NCI-H446 (cell line): ENCODE results near the gene RPP40.

Experiments used
- DNase-seq, 2 experiments: peaks; one replicate each; lab custom pipeline; 2025; lab: John Stamatoyannopoulos, UW

RPP40 gene

DNA sequence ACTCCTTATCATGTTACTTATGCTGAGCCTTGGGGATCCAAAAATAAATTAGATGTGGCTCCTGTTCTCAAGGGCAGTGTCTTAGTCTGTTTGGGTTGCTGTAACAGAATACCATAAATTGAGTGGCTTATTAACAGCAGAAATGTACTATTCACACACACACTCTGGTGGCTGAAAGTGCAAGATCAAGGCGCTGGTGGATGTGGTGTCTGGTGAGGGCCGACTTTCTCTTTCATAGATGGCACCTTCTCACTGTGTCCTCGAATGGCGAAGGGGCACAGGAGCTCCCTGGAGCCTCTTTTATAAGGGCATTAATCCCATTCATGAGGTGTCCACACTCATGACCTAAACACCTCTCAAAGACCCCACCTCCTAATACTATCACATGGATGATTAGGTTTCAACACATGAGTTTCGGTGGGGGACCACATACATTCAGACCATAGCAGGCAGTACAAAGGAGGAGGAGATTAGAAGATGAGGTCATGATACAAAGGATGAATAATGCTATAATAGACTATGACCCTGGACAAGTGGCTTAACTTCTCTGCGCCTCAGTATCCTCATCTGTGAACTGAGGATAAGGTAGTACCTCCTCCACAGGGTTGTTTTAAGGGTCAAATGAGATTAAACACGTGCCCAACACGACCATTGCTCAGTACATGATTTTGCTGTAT, 34.1 kb downstream of the RPP40 start:
- no peak for DNase-seq

DNA sequence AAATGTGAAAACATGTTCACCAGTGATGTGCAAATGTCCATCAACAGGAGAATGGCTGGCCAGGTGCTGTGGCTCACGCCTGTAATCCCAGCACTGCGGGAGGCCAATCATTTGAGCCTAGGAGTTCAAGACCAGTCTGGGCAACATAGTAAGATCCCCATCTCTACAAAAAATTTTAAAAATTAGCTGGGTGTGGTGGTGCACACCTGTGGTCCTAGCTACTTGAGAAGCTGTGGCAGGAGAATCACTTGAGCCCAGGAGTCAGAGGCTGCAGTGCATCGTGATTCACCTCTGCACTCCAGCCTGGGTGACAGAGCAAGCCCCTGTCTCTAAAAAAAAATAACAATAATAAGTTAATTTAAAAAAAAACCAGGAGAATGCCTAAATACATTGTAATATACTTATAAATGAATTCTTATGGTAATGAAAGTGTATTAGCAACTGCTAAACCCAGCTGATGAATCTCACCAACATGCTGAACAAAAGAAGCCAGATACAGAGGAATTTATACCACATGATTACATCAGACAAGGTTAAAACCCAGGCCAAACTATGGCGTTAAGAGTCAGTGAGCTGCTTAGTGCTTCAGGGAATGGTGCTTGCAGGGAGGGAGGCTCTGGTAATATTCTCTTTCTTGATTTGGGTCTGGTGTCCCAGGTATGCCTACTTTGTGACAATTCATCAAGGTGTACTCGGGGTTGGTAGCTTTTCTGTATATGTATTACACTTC, 36.4 kb downstream of the RPP40 start:
- no peak for DNase-seq

DNA sequence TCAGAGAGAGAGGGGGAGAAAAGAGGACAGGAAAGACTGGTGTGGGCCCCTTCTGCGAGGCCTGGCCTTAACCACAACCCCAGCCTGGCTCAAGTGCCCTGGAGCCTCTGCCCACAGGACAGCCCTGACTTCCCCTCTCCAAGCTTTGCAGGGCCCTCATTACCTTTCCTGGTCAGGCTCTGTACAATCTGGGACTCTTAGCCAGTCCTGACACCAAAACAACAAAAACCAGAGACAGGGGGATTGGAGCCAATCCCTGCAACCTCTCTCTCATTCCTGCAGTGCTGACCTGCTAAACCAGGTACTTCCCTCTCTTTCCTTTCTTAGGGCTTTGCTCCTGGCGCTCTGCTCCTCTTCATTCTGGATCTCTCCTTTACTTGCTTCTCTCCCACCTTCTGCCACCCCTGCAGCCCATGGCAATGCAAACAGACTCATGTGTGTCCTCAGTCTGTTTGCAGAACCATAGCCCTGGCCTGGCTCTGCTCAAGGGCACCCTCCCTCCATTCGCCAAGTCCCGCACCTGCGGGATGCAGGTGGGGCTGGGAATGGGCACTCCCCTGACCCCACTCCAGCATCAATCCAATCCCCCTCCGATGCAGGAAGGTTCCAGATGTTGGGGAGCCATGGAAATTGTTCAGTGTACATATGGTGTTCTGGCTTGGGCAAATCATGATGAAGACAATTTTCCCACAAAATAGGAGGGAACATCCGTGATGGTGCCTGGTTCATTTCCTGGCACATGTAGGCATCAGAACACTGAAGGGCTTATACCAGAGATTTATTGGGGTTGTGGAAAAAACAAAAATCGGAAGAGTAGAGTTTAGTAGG, 38.1 kb downstream of the RPP40 start:
- no peak for DNase-seq

DNA sequence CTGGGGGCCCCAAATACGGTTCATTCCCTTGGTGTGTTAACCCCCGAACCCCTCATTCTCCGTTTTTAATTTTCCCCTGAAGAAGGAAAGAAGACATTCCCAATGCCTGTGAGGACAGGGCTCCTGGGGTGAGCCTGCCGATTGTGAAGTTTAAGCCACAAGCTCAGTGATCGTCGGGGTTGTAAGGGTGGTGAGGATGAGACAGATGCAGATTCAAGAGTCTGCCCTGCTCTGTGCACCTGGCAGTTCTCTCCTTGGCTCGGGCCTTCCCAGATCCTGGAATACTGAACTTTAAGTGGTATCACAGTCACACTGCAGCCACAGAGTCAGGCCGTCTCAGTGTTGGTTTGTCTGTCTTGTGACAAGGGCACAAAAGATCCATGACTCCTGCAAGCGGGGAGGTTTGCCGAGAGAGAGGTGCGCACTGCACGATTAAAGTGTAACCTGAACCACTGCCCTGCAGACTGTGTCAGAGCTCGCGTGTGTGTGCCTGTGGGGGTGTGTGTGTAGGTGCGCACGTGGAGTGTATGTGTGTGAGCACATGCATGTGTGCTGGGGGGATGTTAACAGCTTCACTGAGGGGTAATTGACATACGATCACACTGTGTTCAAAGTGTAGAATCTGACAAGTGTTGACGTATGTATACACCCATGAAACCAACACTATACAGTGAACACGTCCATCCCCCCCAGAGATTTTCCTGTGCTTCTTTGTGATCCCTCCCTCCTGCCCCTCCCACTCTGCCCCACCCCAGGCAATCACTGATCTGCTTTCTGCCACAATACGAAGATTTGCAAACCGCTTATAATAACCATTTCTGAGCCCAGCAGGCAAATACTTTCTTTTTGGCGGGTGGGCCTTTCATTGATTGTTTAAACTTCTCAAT, 38.9 kb downstream of the RPP40 start:
- no peak for DNase-seq

DNA sequence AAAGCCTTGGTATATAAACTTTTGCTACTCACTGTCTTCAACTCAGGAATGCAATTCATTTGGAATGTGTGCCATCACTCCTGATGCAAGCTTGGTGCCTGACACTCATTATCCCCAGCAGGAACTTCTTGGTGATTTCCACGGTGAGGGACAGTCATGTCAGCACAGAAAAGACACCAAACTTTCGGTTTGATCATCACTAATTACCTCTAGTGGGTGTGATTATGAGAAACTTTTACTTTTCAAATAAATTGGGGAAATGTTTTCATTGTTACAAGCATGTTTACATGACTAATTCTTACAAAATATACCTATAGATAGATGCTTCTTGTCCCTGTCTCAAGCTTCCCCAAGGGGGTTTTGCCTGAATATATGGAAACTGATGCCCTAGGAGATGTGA, 40.9 kb downstream of the RPP40 start:
- DNase-seq = no peak

DNA sequence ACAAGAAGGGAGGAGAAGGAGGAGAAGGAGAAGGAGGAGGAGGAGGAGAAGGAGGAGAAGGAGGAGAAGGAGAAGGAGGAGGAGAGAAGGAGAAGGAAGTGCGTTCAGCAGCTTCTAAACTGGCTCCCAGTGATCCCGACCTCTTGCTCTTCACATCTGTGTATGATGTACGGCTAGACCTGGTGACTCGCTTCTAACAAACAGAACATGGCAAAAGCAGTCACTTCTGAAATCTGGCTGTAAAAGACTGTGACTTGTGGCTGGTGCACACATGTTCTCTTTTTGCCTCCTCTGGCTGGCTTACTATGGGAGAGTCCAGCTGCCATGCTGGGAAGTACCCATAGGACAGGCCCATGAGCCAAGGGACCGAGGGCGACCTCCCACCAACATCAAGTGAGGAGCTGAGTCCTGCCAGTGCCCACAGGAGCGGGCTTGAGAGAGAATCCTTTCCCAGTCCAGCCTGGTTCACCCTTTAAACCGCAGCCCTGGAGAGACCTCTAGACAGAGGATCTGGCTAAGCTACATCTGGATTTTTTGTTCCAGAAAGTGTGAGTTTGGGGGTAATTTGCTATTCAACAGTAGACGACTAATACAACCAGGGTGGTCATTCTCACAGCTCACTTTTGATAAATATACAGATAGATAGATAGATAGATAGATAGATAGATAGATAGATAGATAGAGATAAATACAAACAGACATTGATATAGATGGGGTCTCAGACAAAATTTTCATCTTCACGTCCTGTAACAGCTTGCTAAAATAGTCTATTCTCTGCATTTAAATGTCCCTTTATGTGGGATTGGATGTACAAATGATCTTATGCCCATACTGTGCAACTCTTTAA, 42.3 kb downstream of the RPP40 start:
- no peak for DNase-seq

DNA sequence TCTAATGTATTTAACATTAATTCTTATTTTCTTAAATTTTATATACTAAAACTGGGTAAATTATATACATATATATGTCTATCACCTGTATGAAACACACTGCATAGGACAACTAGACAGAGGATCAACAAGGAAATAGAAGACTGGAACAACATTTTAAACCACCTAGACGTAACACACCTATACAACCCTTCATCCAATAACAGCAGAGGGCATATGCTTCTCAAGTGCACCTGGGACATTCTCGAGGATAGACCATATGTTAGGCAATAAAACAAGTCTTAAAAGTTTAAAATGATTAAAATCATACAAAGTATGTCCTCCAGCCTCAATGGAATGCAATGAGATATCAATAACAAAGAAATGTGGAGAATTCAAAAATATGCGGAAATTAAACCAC, 45.2 kb downstream of the RPP40 start:
- DNase-seq = no peak

DNA sequence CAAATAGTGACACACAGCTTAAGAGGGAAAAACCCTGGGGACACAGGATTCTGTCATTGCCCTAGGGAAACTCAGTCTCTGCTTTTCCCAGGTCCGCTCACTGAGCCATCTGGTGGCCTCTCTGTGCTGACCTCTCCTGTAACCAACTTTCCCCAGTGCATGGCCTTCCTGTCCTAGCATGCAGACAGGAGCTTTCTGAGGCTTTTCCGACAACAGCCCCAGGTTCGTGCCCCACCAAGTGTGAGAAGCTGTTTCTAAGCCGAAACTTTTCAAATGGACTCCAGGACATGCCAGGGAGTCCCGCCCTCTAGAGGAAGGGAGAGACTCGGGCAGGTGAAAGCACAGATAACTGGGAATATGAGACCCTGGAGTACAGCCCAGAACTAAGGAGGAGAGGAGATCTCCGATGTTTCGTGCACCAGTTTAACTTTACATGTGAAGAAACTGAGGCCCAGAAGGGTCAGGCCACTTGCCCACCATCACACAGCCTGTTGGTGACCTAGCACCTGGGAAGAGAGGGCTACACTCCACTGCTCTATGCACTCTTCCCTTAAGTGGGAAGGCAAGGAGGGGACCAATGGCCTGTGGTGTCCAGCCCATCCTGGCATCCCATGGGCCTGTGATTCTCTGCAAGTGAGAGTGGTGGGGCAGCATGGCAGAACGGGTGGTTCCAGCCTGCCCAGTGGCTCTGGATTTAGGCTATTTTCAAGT, 46.2 kb downstream of the RPP40 start:
- no peak for DNase-seq

DNA sequence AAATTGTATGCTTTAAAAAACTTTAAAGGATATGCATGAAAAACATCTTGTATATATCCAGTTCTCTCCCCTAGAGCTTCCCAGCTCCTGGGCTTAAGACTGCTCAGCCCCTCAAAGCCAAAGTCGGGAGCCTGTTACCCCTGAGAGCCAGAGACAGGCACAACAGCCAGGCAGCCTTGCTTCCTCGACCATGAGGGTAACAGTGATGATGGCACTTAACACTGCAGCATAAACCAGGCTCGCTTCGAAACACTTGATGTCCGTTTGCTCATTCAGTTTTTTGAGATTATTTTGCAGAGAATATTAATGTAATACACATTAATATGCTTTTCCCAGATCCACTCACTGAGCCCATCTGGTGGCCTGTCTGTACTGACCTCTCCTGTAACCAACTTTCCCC, 47.2 kb downstream of the RPP40 start:
- DNase-seq = no peak

DNA sequence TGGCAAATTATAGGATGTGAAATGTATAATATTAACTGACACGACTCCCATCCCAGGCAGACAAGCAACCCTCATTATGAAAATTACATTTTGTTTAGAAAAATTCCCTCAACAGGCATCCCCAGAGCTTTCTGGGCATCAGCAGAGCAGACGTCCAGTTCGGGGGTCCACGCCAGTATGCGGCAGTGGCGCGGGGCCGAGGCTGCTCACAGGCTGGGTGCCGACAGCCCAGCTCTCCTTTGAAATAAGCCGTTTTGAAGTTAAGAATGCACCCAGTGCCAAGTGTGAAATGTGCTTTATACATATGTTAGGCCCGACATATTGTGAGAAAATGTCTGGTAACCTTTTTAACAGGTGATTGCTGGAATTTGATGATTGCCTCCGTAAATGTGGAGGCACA, 50.4 kb downstream of the RPP40 start:
- DNase-seq = no peak

DNA sequence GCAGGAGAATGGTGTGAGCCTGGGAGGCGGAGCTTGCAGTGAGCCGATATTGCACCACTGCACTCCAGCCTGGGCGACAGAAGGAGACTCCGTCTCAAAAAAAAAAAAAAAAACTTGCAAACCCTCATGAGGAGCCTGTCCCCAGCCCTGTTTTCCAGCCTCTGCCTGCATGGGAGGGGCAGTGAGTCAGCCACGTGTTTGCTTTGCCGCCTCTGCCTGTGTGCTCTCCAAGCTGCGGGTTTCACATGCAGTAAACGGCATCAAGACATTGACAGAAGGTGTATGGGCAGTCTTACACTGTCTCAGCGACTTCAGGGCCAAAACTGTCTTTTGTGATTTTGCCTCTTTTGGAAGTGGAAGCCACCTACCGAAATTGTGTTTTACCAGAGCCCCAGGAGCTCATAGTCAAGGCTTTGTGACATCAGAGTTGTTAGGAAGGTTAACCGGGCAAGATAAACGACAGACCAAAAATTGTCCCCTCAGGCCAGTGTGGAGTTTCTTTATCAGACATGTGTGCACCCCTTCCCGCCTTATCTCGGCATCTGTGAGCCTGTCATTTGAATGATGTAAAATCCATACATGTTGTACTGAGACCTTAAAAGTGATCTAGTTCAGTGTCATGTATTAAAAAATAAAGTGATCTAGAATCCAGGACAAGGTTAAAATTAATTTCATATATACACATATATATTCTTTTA, 52.9 kb downstream of the RPP40 start:
- no peak for DNase-seq

DNA sequence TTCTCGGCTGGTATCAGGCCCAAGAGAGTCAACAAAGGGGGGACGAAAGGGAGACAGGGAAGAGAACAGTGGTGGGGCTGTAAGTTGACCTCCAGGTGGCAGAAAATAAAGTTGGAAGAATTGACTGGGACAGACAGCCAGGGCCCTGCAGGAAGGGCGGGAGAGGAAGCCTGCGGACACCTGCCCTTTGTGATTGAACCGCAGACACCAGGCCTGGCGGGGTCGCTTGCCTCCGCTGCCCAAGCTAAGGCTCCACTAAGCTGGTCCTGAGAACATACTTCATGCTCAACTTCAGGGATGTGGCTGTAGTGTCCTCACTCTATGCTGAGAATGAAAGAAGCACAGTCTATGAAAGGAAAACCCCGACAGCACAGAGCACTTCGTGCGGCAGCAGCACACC, 53.8 kb downstream of the RPP40 start:
- no peak for DNase-seq

DNA sequence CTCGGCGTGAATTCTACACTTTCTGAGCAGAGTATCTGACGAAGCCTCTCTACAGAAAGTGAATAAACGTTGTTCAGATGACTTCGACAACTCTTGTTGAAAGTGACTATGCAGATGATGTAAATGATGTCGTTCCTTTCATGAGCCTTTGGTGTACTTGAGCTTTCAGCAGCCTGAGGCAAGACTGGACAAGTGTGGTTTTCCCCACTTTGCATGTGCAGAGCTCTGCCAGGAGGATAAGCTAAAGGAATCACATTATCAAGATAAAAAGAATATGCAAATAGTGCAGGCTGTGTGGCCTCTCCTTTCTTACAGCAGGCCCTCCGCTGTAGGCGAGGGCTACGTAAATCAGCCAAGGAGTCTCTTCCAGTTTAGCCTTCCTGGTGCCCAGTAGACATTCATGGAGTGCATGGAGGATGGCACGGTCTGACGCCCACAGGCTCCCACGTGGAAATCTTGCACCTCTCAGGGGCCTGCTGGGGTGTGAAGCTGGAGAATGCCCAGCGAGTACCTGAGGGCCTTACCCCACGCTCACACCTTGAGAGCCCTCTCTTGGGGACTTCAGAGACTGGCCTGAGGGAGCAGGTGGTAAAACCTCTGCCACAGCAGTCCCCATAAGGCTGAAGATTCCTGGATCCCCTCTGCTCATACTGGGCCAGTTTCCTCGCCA, 54.9 kb downstream of the RPP40 start:
- no peak for DNase-seq

DNA sequence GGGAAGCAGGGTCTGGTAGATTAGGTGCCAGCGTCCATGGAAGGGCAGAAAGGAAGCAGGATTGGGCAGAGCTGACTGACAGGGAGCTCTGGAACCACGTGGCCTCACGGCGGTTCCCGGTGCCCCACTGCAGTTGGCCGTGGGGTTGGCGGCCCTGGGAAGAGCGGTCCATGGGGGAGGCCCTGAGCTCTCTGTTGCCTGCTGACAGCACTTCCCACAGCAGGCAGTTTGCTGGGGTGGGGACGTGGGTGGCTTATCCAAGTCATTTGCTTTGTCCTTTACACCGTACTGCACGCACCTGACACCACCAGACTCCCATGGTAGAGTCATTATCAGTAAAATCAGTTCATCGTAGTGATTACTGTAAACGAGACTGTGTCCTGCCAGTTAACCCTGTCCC, 56.1 kb downstream of the RPP40 start:
- no peak for DNase-seq

DNA sequence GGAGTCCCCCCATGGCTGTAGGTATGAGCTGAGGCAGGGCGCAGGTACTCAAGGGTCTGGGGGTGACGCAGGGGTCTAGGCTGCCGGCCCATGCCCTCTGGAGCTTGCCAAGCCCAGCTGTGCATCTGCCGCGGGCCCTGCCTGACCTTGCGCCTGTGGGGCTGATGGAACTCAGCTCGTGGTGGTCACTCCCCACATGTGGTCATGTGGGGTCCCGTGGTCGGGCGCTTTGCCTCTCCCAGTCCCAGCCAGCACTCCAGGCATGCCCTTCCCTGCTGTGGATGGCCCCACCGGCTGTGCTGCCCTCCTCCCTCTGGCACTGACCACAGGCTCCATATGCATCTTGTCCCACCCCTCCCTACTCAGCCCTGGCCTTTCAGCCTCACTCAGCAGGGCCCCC, 57.3 kb downstream of the RPP40 start:
- no peak for DNase-seq
